ENCODE data around the gene KRTAP4-12.
"Not testable (repeated sequence)": the region's sequence is repeated elsewhere in the genome, so short reads cannot be mapped to it uniquely, and the experiment has no call there.

- not testable (repeated sequence) for TF ChIP-seq CTCF, POLR2A (IDR thresholded peaks at IDR 0.05)
These were observed 36.2 kb upstream of the KRTAP4-12 start for GRCh38 chr17:41160190-41160589.

Data from thyroid gland (tissue), 4 donors.